GM12891 (cell line): Measurements from ENCODE around the gene ZDHHC21.
"Not testable (repeated sequence)": the region's sequence is repeated elsewhere in the genome, so short reads cannot be mapped to it uniquely, and the experiment has no call there.

Source experiments
- POLR2A ChIP-seq: IDR thresholded peaks from 2 replicates; pipeline ENCODE4 v1.6.1; 2011; ENCODE audit warnings: low read depth, low read length, control low read depth
- POLR2AphosphoS5 ChIP-seq: IDR thresholded peaks from 2 replicates; pipeline ENCODE4 v1.6.1; 2011; ENCODE audit warnings: low read depth, low read length, control low read depth
- POU2F2 ChIP-seq: IDR thresholded peaks from 2 replicates; pipeline ENCODE4 v1.6.1; 2011; ENCODE audit warnings: low read depth, mild to moderate bottlenecking, control low read depth, low read length, moderate library complexity

DNA sequence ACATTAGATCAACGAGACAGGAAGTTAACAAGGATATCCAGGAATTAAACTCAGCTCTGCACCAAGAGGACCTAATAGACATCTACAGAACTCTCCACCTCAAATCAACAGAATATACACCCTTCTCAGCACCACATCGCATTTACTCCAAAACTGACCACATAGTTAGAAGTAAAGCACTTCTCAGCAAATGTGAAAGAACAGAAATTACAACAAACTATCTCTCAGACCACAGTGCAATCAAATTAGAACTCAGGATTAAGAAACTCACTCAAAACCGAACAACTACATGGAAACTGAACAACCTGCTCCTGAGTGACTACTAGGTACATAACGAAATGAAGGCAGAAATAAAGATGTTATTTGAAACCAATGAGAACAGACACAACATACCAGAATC lies 10.6 kb downstream of the ZDHHC21 start:
- not testable (repeated sequence) for TF ChIP-seq POLR2A, POLR2AphosphoS5, POU2F2
